Neural crest cell (in vitro differentiated cells): ENCODE measurements around the gene SF3B4. TPM values are rescaled to one million over a fixed set of nuclear protein-coding genes. Genes with fewer than 3 reads are reported as not detected.

ENCODE experiments used
- DNase-seq: peaks from one replicate; pipeline ENCODE4 v3.0.0; 2021; ENCODE audit warnings: low read depth, mixed read lengths, low spot score
- H3K27ac Mint-ChIP-seq: one replicate; pipeline ENCODE4 v1.8.0; 2021; ENCODE audit warnings: mild to moderate bottlenecking, mixed read lengths; ENCODE audit not compliant: unreplicated experiment
- H3K27me3 Mint-ChIP-seq: 2 replicates; pipeline ENCODE4 v1.8.0; 2021; ENCODE audit warnings: low read depth, mild to moderate bottlenecking, mixed read lengths
- H3K36me3 Mint-ChIP-seq: 2 replicates; pipeline ENCODE4 v1.8.0; 2021; ENCODE audit warnings: low read depth, mild to moderate bottlenecking, mixed read lengths
- H3K4me1 Mint-ChIP-seq: 2 replicates; pipeline ENCODE4 v1.8.0; 2021; ENCODE audit warnings: mixed read lengths
- H3K4me3 Mint-ChIP-seq: one replicate; pipeline ENCODE4 v1.8.0; 2021; ENCODE audit warnings: mild to moderate bottlenecking, mixed read lengths
- H3K9me3 Mint-ChIP-seq: 2 replicates; pipeline ENCODE4 v1.8.0; 2021; ENCODE audit warnings: mixed read lengths
- CTCF ChIP-seq: fragments of 200-600 bp; sonication (generic); conservative IDR thresholded peaks from 2 replicates; pipeline ENCODE4 v1.5.0; 2021; ENCODE audit warnings: antibody characterized with exemption, mild to moderate bottlenecking
- long read RNA-seq: library from polyadenylated mRNA; unstranded; transcript quantifications from one replicate; pipeline ENCODE4 v2.0.0, GENCODE V29; 2020
- total RNA-seq: library from RNA; stranded (reverse); gene quantifications from 2 replicates; pipeline ENCODE4 v1.2.1, GENCODE V29; 2021

SF3B4 gene
- 90.9 and 95.3 TPM in 2 replicates for total RNA-seq
- long read RNA-seq, partial matches to known transcripts, result 1 of 2 reads
- long read RNA-seq, other reads (novel, unspliced or antisense), result 1 of 2 reads

GRCh38 chr1:149927563-149928400 lies at the start of gene SF3B4:
Gene SF3B4, minus strand, starts transcription at chr1:149927803. Its CDS starts 44 bp downstream, at chr1:149927759.
- no peak for TF ChIP-seq CTCF
- peak within 1 kb of the TSS; percentile 96 for H3K4me3 Mint-ChIP-seq
- DNase-seq, result peak; percentile 85
- no peaks in the 10 kb centered on the region for H3K9me3 Mint-ChIP-seq
- peak within 1 kb of the TSS; percentile 97 for H3K27ac Mint-ChIP-seq
- H3K27me3 Mint-ChIP-seq, result no peaks in the 10 kb centered on the region
- peaks cover 34% of the 10 kb centered on the region for H3K4me1 Mint-ChIP-seq
- peaks cover 25% of the 10 kb centered on the region for H3K36me3 Mint-ChIP-seq

DNA sequence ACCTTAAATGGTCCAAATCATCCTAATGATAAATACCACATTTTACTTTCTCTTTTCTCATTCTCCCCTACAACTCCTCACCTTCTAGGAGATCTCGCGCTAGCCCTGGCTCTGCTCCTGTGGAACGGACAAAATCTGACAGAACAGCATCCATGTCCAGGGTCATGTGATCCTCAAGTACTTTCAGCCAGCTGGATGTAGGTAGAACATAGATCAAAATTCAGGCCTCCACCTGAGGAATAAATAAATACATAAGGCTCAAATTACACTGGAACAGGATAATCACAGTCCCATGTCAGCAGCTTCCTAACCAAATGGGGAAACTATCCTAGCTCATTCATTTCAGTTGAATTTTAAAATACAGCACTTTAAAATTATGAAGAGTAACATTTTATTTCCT lies 49.7 kb upstream of the SF3B4 start:
- no peak overlapping the region for H3K4me3 Mint-ChIP-seq
- H3K9me3 Mint-ChIP-seq, result no peaks in the 10 kb centered on the region
- no peak for TF ChIP-seq CTCF
- H3K4me1 Mint-ChIP-seq, result no peaks in the 10 kb centered on the region
- H3K27ac Mint-ChIP-seq, result no peak overlapping the region
- no peak for DNase-seq
- no peaks in the 10 kb centered on the region for H3K27me3 Mint-ChIP-seq
- peaks cover 18% of the 10 kb centered on the region for H3K36me3 Mint-ChIP-seq

- Mint-ChIP-seq H3K27ac (no peak overlapping the region), H3K4me1 (no peaks in the 10 kb centered on the region), H3K36me3 (peaks cover 20% of the 10 kb centered on the region), H3K27me3 (no peaks in the 10 kb centered on the region), H3K4me3 (no peak overlapping the region), H3K9me3 (no peaks in the 10 kb centered on the region)
- DNase-seq, result no peak
- no peak for TF ChIP-seq CTCF
Measured at GRCh38 chr1:149972547-149972946, 44.9 kb upstream of the SF3B4 start.

DNA sequence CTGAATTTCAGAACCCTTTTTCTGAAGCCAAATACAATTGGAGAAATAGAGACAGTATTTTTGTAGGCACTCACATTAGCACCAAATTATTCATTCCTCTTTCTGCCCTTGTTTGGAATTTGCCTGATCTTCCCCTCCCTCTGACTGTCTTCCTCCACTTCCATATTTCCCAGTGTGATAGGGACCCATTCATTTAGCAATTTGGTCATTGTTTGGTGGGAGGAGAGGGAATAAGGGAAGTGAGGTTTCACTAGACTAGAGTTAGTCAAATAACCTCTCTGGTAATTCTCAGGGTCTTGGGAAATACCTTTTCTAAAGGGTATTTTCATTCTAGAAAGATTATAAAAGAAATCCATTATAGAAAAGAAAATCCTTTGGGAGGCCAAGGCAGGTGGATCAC lies 40.0 kb upstream of the SF3B4 start:
- no peaks in the 10 kb centered on the region for H3K4me1 Mint-ChIP-seq
- no peak overlapping the region for H3K4me3 Mint-ChIP-seq
- TF ChIP-seq CTCF, result no peak
- no peak overlapping the region for H3K27ac Mint-ChIP-seq
- no peak for DNase-seq
- H3K27me3 Mint-ChIP-seq, result no peaks in the 10 kb centered on the region
- no peaks in the 10 kb centered on the region for H3K9me3 Mint-ChIP-seq
- H3K36me3 Mint-ChIP-seq, result peaks cover 7% of the 10 kb centered on the region

DNA sequence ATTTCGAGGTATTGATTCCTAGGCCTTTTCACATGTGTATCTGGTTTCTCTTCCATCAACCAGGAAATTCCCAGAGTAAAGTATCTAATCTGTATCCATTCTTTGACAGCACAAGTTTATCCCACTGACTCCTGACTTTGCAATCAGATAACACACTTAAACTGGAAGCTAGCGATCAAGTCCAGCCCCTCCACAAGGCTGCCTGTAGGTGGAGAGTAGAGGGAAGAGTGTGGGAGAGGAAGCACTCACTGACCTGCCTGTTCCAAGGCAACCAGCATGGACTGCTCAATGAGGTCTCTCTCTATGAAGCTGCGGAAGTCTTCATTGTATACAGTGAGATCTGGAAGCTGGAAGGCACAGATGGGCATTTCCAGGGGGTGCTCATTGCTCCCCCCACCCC lies 39.4 kb upstream of the SF3B4 start:
- Mint-ChIP-seq H3K27ac (no peak overlapping the region), H3K36me3 (peaks cover 6% of the 10 kb centered on the region), H3K27me3 (no peaks in the 10 kb centered on the region), H3K9me3 (no peaks in the 10 kb centered on the region), H3K4me3 (no peak overlapping the region), H3K4me1 (no peaks in the 10 kb centered on the region)
- no peak for DNase-seq
- no peak for TF ChIP-seq CTCF
